ENCODE data around the gene C3orf70.

Gene C3orf70, protein sequence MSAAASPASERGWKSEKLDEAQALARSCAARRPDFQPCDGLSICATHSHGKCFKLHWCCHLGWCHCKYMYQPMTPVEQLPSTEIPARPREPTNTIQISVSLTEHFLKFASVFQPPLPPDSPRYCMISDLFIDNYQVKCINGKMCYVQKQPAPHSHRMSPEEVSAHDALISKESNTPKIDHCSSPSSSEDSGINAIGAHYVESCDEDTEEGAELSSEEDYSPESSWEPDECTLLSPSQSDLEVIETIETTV

DNA sequence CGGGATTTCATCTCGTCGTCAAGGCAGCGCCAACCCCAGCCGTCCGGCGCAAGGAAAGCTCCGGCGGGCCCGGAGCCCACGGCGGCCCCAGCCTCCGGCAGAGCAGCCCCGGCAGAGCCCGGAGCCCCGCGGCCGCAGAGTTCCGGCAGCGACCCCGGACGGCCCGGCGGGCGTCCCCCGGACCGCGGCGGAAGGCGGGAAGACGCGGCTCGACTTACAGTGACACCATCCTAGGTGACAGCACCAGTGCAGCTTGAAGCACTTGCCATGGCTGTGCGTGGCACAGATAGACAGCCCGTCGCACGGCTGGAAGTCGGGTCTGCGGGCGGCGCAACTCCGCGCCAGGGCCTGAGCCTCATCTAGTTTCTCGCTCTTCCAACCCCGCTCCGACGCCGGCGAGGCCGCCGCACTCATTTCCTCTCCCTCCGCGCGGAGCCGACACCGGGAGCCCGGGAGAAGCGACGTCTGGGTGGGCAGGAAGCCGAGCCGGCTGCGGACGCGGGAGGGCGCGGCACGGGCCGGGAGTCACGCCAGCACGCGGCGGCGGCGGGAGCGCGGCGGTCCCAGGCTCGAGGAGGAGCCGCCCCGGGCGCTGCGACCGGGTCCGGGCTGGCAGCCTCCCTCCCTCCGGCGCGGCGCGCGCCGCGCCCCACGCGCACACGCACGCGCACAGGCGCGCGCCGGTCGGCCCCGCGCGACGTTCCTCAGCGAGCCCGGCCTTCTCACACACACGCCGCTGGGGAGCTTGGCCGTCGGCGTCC is at the start of gene C3orf70:
Gene C3orf70, minus strand, starts transcription at position 651 of the 761 bp plus-strand sequence. Its CDS starts 237 bp downstream, at position 414.
- peak; percentile 17 for DNase-seq

DNA sequence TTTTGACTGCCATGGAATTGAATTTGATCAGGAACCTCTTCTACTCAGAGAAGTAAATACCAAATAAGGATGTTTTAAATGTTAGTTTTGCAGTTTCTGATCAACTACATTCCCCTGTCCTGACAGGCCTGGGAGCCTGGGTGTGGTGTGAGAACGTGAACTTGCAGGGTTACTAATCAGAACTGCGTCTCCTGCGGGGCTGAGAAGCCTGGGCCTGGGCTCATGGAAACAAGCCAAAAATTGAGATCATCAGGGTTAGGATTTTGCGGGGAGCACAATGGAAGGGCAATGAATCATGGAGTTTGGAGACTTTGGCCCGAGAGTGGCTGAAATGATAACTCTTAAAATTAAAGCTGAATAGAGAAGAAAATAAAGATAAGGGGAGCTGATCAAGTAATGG is 47.8 kb upstream of the C3orf70 start:
- DNase-seq, result no peak

DNA sequence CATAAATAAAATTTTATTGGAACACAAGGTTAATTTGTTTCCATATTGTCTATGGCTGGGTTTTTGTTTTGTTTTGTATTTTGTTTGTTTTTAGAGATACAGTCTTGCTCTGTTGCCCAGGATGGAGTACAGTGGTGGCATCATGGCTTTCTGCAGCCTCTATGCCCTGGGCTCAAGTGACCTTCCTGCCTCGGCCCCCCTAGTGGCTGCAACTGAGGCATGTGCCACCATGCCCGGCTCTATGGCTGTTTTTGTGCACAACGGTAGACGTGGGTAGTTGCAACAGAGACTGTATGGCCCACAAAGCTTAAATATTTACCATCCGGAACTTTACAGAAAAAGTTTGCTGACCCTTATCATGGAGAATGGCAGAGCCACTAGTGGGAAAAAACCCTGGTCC is 46.8 kb upstream of the C3orf70 start:
- no peak for DNase-seq

DNA sequence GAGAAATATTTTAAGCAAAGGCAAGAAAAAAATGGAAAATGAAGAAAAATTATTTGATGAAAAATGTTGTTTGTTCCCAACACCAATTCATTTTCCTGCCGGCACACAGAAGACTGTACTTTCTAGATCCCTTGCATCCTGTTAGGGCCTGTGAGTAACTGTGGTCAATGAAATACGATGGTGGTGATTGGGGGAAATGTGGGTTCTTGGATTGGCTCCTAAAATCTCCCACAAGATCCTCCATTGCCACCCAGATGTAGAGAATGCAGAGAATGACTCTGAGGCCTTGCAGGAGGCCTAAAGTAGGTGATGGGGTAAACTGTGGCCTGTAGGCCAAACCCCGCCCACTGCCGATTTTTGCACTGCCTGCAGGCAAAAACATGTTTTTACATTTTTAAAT is 46.3 kb upstream of the C3orf70 start:
- no peak for DNase-seq

DNA sequence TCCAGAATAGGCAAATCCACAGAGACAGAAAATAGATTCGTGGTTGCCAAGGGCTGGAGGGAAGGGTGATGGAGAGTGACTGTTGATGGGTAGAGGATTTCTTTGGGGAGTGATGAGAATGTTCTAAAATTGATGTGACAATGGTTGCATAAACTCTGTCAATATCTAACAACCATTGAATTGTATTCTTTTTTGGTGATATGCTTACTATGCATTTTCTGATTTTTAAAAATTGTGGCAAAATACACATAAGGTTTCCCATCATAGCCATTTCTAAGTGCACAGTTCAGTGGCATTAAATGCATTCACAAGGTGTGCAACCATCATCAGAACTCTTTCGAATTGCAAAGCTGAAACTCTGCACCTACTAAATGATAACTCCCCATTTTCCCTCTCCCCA is 44.2 kb upstream of the C3orf70 start:
- DNase-seq, result no peak

DNA sequence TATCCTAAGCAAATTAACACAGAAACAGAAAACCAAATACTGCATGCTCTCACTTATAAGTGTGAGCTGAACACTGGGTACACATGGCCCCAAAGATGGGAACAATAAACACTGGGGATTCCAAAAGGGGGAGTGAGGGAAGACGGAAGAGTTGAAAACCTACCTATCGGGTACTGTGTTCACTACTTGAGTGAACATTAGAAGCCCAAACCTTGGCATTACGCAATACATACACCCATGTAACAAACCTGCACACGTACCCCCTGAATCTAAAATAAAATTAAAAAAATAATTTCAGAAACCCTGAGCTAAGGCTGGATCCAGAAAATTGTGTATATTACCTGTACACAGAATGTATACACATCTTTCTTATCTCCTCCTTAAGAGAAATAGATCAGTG is 42.8 kb upstream of the C3orf70 start:
- no peak for DNase-seq

DNA sequence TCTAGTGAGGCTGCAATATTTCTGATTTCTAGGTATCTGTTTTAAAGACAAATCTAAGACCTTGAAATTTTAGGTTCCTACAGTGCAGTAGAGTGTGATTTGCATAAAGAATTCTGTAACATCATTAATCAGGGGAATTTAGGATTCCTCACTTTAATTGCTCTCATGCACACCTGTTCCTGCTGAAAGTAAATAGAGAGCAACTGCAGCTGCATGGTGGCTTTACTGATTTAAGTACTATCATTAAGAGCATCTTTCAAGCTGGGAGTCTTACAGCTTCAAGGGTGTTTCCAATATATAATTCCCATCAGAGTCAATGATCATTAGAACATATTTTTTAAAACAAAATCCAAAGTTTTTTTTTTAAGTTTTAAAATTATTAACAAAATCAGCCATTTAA is 36.0 kb upstream of the C3orf70 start:
- no peak for DNase-seq

DNA sequence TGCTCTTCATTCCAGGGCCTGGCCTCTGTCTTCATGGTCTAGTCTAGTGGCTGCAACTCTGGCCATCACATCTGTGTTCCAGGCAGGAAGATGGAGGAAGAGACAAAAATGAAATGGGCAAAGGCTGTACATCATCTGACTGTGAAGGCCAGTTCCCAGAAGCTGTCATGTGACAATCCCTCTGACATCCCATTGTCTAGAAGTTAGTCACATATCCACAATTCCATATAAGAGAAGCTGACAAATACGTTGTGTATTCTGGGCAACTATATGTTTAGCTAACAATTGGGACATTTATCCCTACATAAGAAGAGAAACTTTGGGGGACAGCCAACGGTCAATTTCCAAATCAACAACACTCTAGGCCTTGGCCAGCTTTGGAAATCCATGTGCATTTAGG is 34.5 kb upstream of the C3orf70 start:
- no peak for DNase-seq

DNA sequence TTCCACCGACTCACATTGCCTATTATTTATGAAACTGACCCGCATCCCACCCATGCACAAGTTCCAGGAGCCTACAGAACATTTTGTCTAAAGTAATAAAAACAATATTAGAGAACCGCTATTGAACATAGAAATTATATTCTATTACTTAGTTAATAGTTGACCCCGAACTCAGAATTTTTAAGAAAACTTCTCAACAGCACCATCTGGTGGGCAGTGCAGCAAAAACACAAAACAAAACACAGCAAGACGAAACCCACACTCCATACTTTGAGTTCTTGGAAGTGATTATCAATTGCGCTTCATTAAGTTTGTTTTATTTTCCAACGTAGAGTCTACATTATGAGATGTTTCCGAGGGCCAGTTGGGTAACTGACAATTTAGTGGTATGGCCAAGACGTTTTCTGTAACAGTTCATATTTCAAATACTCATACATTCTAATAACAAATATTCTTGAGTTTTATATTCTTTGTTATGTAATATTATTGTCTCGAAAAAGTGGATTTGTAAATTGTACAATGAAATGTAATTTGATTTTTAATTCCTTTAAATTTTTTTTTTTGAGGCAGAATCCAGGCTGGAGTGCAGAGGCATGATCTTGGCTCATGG is 24.0 kb upstream of the C3orf70 start:
- DNase-seq, result no peak

DNA sequence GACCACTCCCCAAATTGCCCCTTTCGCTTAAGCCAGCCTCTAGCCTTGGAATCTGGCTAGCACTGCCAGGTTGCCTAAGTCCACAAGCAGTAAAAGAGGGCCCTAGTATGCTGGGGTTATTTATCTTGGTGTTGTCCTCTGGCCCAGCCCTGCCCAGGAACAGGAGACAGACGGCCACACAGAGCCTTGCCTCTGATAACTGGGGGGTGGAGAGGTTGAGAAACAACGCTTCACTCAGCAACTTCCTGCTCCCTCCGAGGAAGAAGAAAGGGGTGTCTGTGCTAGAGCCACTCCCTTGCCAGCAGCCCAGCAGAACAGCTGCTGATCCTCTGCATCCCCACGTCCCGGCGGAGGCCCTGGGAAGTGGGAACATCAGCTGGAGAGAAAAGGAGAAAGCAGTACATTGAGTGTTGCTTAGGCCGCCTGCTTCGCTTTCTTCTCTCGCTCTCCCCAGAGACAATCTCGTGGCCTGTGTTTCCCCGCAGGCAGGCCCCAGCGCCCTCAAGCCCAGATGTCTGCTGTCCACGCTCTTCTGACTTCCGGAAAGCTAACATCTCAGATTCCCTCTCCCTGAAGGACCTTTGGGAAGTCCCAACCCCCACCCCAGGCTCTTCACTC is 22.6 kb upstream of the C3orf70 start:
- DNase-seq, result no peak

DNA sequence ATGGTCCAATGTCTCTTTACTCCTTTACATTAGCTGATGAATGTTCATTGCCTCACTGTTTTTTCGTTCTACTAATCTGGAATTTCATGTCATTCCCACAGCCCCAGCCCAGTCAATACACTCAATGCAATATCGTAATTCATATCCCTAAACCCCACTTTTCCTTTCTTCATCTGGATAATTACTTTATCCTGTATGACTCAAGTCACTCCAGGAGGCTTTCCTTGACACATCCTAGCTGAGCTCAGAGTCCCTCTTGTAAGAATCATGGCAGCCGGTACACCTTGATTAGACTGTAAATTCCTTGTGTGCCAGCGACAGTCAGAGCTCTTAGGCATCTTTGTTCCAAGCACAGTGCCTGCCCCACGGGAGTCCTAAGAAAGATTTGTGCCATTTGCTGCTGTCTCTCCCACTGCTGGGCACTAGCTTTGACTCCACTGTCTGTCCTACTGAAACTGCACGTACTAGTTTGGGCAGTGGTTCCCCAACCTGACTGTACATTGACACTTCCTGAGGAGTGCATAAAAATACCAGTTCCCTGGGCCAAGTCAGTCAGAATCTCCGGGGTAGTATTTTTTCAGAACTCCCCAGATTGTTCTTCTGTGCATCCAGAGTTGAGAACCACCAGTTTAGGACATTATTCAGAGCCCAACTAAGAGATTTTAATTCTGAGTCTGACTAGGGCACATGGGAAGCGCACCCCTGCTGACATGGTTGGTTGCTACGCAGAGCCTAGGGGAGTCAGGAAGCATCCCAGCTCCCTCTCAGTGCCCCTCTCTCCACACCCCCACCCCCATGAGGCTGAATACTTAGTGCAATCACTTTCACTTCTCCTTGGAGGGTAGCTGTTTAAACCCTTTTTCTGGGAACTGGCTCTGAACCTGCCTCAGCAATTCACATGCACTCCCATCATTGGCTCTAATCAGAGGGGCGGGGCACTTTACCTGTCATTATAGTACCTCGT is 19.5 kb upstream of the C3orf70 start:
- DNase-seq, result no peak

DNA sequence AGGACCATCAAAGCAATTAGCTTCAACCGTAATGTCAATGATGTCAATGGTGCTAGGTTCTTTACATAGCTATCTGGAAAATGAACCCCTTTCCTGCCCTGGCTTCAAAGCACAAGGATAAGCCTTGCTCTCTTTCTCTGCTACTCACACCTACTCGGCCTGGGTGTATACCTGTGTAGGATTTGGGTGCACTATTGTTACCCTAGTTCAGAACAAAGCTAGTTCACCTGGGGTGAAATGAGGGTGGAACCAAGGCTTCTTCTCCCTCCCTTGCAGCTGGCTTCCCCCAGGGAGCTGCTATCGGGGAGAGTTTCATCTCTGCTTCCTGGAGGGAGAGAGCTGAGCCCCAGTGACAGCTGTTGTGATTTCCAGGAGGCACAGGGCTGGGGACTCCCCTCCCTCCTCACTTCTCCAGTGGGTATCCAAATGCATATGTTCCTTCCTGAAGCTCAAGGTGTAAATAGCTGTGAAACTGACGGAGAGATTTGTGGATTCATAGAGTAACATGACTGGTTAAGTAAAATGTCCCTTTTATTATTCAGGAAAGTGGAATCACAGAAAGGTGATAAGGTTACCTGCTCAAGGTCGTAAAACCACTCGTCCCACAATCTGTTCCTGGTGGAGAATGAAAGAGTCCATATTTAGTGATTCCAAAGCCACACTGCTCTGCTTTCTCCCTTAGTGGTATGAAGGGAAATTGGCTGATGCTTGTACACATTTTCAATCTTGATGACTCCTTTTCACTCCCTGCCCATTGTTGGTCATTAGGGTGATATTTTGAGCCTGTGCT is 11.8 kb upstream of the C3orf70 start:
- DNase-seq, result no peak

DNA sequence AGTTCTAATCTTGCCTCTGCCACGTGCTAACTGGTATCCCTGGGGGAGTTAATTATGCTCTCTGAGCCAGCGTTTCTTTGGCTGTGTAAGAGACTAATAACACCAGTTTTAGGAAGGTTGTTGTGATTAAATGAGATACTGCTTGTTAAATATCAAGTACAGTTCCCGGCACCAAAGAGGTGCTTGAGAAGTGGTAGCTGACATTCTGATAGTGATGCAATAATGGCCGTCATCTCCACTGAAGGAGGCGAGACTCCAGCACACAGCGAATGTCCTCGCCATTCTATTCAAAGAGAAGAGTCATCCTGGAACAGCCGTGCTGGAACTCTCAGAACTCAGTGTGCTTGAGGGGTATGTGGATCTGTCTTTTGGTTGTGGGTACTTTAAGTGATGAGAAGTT is 9.8 kb upstream of the C3orf70 start:
- DNase-seq, result no peak

DNA sequence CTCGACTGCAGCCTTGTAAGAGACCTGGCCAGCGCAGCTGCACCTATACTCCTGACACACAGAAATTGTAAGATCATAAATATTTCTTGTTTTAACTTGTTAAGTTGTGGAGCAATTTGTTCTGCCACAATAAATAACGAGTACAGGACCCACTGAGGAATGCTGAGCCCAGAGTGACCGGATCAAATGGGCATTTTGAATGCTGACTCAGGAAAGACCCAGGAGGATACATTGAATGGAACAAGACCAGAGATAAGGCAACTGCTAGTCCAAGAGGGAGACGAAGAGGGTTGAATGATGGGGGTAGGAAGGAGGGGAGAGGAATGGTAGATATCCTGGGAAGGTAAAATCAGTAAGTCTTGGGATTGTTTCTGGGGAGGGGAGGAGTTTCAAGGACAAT is 8.9 kb upstream of the C3orf70 start:
- no peak for DNase-seq

DNA sequence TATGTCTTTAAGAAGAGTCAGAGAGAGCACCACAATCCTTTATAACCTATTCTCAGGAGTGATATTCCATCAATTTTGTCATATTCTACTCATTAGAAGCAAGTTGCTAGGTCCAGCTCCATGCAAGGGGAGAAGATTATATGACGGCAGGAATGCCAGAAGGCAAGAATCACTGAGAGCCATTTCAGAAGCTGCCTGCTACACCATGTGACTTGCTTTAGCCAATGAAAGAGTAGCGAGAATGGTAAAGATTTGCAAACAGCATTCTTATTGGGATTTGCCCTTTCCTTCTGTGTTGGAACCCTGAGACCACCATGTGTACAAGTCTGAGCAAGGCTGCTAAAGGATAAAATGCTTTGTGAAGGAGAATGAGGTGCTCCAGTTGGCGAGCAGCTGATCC is 4.5 kb upstream of the C3orf70 start:
- no peak for DNase-seq

DNA sequence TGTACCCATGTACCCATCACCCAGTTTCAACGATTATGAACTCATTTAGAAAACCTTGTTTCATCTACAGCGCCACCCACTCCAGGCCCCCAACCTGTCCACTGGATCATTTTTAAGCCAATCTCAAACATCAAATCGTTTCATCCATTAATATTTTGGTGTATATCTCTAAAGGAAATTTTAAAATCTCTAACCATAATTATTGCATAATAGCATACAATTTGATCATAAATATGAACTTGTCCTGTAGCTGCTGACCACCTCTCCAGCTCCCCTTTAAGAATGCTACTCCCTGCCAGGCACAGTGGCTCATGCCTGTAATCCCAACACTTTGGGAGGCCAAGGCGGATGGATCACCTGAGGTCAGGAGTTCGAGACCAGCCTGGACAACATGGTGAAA is 2.8 kb upstream of the C3orf70 start:
- DNase-seq, result no peak

DNA sequence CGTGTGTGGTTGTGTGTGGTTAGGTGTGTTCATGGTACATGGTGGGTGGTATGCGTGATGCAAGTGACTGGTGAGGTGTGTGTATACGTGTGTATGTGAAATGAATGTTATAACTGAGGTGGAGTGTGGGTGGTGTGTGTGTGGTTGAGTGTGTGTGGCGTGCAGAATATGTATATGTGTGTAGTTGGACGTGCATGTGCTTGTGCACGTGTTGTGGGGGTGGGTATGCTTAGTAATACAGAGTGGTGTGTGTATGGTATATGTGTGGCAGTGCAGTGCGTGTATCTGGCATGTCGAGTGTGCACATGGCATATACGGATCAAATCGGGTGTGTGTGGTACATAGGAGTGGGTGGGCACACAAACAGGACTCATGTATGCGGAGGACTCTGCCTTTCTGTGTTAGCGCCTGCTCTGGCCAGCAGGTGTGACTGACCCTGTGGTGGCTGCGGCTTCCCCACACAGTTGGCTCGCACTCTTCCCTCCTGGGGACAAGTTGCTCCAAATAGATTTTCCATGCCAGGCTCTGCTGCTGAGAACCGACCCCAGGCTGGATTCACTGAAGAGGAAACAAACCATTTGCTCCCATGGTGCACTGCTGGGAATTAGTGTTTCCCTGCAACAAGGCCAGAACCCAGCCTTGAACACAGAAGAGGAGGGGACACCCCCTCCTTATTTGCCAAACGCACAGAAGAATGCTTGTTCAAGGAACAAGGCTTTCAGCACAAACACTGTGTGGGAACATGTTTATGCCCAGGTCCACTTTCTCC is 1.2 kb upstream of the C3orf70 start:
- DNase-seq, result no peak

DNA sequence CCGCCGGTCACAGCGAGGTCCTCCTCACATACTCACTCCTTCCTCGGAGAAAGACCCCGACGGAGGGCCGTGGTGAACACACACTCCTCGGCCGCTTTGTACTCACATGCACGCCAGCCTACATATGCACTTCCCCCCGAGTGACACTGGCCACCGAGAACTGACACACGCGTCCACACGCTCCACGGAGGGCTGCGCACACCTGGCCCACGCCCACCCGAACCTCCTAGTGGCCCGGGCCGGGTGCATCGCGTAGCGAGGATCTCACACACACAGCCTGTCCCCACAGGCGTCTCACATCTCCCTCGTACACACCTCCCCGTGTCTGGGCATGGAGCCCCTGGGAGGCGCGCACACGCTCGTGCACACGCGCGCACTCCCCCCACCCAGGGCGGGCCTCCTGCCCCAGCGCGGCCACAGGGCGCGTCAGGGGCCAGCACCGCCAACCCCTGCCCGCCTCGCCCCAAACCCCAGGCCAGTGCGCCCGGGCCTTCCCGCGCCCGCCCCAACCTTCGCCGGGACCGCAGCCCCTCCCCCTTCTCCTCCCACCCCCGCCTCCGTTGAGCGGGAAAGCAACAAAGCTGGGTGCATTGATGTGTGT is 411 bp upstream of the C3orf70 start:
- no peak for DNase-seq

DNA sequence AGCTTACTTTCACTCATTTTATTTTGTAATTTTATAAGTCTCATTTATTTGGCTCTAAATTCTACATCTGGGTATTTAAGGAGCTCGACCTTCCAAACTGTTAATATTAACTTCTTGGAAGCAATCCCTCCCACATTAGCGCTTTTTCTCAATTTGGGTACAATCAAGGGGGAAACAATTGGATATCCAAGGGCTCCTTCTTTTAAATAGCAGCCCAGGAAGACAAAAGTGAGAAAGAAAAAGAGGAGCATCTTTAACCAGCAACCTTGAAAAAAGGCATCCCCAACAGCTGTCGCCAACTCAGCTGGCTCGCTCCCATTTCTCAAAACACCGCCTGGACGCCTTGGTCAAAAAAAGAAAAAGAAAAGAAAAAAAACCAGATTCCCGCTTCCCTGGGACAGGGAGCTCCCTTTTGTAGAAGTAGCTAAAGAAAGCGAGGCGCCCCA is 873 bp downstream of the C3orf70 start:
- DNase-seq, result no peak

All from activated naive CD4-positive, alpha-beta T cell treated with anti-CD3 and anti-CD28 coated beads, Interleukin-2, amount 50 U/mL, for 16 hours (primary cell).